ENCODE results near the gene NOL9. TPM values are rescaled to one million over a fixed set of nuclear protein-coding genes. Genes with fewer than 3 reads are reported as not detected.

Gene NOL9
- total RNA-seq, 1 donor from 2014 or later: 14.2 TPM

- no peak for FAIRE-seq
- TF ChIP-seq CTCF (IDR thresholded peaks at IDR 0.05; ENCODE audit: insufficient read depth, low read length, severe bottlenecking): no peak
- DNase-seq (ENCODE audit: low read depth): no peak
- Histone ChIP-seq H3K36me3 (ENCODE audit: control insufficient read depth, insufficient read depth, low read length) (no peaks in the 10 kb centered on the region), H3K4me3 (ENCODE audit: low read depth, low read length) (no peak overlapping the region), H3K27me3 (ENCODE audit: control insufficient read depth, insufficient read depth, low read length) (no peaks in the 10 kb centered on the region)
Observed at GRCh38 chr1:6557597-6557996, 3.3 kb upstream of the NOL9 start.

- no peak for TF ChIP-seq CTCF (IDR thresholded peaks at IDR 0.05; ENCODE audit: insufficient read depth, low read length, severe bottlenecking)
- Histone ChIP-seq H3K27me3 (ENCODE audit: control insufficient read depth, insufficient read depth, low read length) (no peaks in the 10 kb centered on the region), H3K4me3 (ENCODE audit: low read depth, low read length) (peak within 1 kb of the TSS; percentile 98), H3K36me3 (ENCODE audit: control insufficient read depth, insufficient read depth, low read length) (peaks cover 5% of the 10 kb centered on the region)
- FAIRE-seq: no peak
- no peak for DNase-seq (ENCODE audit: low read depth)
Observed at GRCh38 chr1:6554907-6555778, 830 bp upstream of the NOL9 start, which contains the start of gene TAS1R1. TSS of gene TAS1R1 (plus strand) at chr1:6555307. CDS start at chr1:6555374, 67 bp downstream.

- FAIRE-seq (no peak), DNase-seq (ENCODE audit: low read depth) (peak; percentile 72)
- Histone ChIP-seq H3K36me3 (ENCODE audit: control insufficient read depth, insufficient read depth, low read length) (peaks cover 16% of the 10 kb centered on the region), H3K4me3 (ENCODE audit: low read depth, low read length) (no peak overlapping the region), H3K27me3 (ENCODE audit: control insufficient read depth, insufficient read depth, low read length) (no peaks in the 10 kb centered on the region)
- TF ChIP-seq CTCF (IDR thresholded peaks at IDR 0.05; ENCODE audit: insufficient read depth, low read length, severe bottlenecking): no peak
Observed at GRCh38 chr1:6547301-6547700, 7.0 kb downstream of the NOL9 start.

- H3K36me3 ChIP-seq (ENCODE audit: control insufficient read depth, insufficient read depth, low read length): peaks cover 19% of the 10 kb centered on the region
- FAIRE-seq: no peak
Observed at GRCh38 chr1:6546326-6546725, 8.0 kb downstream of the NOL9 start.

GRCh38 chr1:6545276-6546112 is 8.8 kb downstream of the NOL9 start:
- no peak for TF ChIP-seq CTCF (IDR thresholded peaks at IDR 0.05; ENCODE audit: insufficient read depth, low read length, severe bottlenecking)
- Histone ChIP-seq H3K27me3 (ENCODE audit: control insufficient read depth, insufficient read depth, low read length) (no peaks in the 10 kb centered on the region), H3K4me3 (ENCODE audit: low read depth, low read length) (no peak overlapping the region), H3K36me3 (ENCODE audit: control insufficient read depth, insufficient read depth, low read length) (peaks cover 17% of the 10 kb centered on the region)
- DNase-seq (ENCODE audit: low read depth): peak; percentile 78
- FAIRE-seq: no peak

More at GRCh38 chr1:6546326-6546725, 8.0 kb downstream of the NOL9 start:
- TF ChIP-seq CTCF (IDR thresholded peaks at IDR 0.05; ENCODE audit: insufficient read depth, low read length, severe bottlenecking): no peak
- H3K27me3 ChIP-seq (ENCODE audit: control insufficient read depth, insufficient read depth, low read length): no peaks in the 10 kb centered on the region
- no peak overlapping the region for H3K4me3 ChIP-seq (ENCODE audit: low read depth, low read length)
- no peak for DNase-seq (ENCODE audit: low read depth)

Measured in bronchial epithelial cell (primary cell).